HG03196 (cell line): ENCODE results near the gene THADA.

Source experiments
- ATAC-seq: cut with Tn5 transposase; IDR thresholded peaks from one replicate; pipeline ENCODE4 v1.9.1; 2021; ENCODE audit not compliant: unreplicated experiment

Gene THADA

GRCh38 chr2:43265001-43265400 lies 330.8 kb downstream of the THADA start:
- no peak for ATAC-seq

- no peak for ATAC-seq
These were observed 332.9 kb downstream of the THADA start for GRCh38 chr2:43262951-43263350.

DNA sequence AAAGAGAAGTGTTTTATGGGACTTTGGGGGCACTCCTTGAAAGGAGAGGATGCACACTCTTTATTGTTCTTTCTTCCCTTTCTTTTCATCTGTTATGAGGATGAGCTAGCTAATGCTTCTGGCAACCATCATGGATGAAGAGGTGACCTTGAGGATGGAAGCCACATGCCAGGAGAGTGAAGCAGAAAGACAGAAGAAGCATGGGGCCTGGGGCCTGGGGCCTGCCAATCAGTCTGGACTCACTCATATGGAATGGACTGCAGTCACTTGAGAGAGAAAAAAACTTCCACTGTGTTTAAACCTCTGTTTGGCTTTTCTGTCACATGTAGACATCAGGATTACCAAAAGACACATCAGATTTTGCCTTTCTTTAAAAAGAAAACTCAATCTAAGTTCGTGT lies 333.6 kb downstream of the THADA start:
- ATAC-seq: no peak

DNA sequence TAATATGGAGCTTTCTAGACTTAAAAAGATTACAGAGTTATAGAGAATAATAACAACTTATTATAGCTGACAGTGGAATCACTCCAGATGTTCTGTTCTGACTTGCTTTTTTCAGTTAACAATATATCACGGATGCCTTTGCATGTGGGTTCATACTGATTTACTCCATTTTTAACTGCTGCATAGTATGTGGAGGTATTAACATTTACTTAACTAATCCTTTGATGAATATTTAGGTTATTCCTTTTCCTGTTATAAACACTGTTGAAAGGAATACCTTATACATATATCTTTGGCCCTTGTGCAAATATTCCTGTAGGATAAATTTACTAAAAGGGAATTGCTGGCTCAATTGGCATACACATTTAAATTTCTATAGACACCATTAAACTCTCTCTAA lies 336.3 kb downstream of the THADA start:
- no peak for ATAC-seq

GRCh38 chr2:43258547-43259156 lies 337.2 kb downstream of the THADA start:
- ATAC-seq: no peak

GRCh38 chr2:43255296-43255910 lies 340.4 kb downstream of the THADA start:
- ATAC-seq: no peak

DNA sequence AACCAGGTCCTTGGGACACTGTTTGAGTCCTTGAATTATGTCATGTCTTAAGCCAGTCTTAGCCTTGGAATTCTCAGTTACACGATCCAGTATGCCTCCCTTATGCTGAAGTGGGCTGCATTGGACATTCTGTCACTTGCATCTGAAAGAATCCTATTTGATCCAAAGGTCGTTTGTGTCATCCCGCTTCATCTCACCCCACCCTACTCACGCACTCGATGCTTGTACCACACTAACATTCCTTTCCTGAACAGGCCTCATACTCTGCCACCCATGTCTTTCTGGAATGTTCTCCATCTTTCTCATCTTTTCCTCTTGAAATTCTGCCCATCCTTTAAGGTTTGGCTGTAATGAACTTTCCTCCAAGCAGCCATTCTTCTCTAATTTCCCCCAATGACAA lies 341.5 kb downstream of the THADA start:
- ATAC-seq: no peak

- ATAC-seq: no peak
These were observed 344.6 kb downstream of the THADA start for GRCh38 chr2:43251171-43251731.

DNA sequence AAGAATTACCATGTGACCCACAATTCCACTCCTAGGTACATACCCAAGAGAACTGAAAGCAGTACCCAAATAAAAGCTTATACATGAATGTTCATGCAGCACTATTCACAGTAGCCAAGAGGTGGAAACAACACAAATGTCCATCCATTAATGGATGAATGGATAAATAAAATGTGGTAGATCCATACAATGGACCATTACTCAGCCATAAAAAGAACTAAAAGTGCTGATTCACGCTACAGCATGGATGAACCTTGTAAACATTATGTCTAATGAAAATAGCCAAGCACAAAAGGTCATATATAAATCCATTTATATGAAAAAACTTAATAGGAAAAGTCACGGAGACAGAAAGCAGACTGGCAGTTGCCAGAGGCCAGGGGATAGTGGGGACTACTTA lies 345.8 kb downstream of the THADA start:
- ATAC-seq: no peak

DNA sequence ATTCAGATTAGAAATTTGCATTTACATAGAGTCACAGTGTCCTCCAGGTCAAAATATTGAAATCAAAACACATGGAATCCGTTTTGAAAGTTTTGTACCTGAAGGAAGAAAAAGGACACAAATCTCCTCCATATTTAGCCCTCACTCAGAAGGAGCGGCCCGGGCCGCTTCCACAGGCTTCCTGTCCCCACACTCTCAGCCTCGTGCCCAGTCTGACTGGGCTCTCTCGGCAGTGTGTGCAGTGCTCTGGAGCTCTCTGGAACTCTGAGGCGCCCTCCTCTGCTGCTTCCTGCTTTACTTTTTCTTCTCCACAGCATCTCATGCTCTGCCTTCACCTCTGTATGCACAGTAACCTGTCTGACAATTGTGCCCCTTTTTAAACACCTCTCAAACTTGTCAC lies 347.2 kb downstream of the THADA start:
- no peak for ATAC-seq

GRCh38 chr2:43246641-43247040 lies 349.2 kb downstream of the THADA start:
- no peak for ATAC-seq

GRCh38 chr2:43241558-43241957 lies 354.3 kb downstream of the THADA start:
- ATAC-seq: no peak

GRCh38 chr2:43240766-43241150 lies 355.1 kb downstream of the THADA start:
- ATAC-seq: no peak

DNA sequence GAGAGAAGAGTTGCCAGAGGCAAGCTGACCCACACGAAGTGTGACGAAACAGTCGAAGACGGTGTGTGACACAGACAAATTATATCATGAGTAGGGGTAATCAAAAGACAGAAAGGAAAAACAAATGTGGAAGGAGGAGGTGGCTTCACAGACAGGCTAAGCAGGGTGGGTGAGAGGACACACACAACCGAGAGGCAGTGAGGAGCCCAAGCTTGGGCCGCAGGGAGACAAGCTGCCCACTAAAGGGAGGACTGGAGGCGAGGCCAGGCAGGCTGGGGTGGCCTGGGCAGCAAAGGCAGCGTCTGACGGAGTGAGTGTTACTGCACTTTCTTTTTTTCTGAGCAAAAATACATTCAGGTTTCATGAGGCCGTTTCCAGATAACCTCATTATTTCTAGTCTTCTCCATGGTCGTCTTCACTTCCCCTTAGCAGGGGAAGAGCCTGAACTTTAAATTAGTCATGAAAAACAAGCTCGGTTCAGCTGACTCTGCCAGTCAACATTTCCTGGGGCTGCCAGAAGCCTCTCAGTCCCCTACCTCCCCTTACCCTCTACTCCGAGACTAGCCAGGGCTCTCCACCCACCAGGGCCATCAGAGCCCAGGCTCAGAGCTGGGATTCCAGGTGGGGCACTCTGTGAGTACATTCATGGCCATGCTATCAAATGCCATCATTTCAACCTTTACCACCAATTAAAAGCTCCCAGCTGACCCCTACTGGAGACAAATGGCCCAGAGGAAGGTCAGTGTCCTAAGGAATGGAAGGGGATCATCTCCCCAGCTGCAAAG lies 355.7 kb downstream of the THADA start:
- ATAC-seq: no peak

- no peak for ATAC-seq
These were observed 357.0 kb downstream of the THADA start for GRCh38 chr2:43238813-43239212.

DNA sequence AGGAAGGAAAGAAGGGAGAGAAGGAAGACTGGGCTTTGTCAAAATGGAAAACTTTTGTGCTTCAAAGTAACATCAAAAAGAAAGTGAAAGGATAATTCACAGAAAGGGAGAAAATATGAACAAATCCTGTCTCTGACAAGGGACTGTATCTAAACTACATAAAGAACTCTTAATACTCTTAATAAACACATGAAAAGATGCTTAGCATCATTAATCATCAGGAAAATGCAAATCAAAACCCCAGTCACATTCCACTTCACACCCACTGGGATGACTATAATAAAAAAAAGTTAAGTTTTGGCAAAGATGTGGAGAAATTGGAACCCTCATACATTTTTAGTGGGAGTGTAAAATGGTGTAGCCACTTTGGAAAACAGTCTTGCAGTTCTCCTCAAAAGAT lies 357.7 kb downstream of the THADA start:
- ATAC-seq: no peak

DNA sequence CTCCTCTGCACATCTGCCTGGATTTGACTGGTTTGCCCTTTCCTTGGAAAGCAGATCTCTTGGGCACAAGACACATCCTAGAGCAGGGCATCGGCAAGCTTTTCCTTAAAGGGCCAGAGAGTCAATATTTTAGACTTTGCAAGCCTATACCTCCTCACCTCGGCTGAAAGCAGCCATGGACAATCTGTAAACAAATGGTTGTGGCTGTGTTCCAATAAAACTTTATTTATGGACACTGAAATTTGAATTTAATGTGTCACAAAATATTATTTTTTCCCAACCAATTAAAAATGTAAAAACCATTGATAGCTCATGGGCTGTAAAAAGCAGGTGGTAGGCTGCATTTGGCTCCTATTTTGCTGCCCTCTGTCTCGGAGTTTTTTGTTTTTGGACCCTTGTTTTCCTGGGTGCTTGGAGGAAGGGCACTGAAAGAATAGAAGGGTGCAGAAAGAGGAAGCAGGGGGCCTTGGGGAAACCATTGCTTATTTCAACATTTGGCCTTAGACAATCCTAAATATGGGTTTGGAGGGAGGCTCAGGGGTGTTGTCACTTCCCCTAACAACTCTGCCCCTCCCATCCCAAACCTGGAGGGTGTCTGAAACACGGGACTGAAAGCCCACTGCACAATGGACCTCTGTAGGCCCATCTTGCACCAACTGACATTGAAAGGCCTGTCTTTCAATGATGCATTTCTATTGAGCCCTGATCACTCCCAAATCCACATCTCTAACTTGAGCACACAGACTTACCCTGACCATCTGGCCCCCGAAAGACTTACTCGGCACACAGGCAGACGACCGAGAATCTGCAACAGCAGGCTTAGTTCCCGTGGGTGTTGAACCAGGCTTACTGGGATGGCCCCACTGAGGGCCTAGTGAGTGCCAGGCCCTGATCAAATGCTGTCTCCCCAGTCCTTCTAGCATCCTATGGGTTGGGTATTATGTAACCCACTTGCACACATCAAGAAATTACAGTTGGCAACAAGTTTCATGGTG lies 362.3 kb downstream of the THADA start:
- no peak for ATAC-seq

- ATAC-seq: no peak
These were observed 364.6 kb downstream of the THADA start for GRCh38 chr2:43230951-43231827.

DNA sequence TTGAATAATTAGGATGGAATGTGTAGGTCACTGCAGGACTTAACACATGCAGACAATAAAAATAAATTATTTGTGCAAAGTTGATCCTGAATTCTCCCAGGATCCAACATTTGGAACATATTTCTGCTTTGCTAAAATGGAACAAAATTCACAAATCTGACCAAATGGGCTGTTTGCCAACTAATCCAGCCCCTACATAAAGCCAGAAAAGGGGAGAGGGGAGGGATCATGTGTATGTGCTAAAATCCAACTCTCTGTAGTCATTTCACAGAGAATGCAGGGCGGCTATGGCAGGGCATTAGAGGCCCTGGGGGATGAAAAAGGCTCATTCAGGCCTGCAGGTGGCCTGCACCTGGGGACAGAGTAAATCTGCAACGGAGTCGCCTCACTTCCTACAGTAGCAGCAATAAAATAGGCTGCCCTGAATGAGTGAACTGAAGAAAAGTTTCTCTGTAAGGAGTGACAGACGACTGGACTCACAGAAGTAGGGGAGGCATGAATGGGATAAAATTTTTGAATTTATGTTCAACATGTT lies 365.4 kb downstream of the THADA start:
- no peak for ATAC-seq
